ENCODE measurements around the gene USH1C.

The USH1C gene

GRCh38 chr11:17571431-17572358 is 27.5 kb upstream of the USH1C start:
- TF ChIP-seq POU6F1 (CRISPR knock-in tag; IDR thresholded peaks at IDR 0.05; ENCODE audit: borderline replicate concordance, low read depth) (no peak), CSDC2 (CRISPR knock-in tag; IDR thresholded peaks at IDR 0.05) (no peak), TSHZ2 (CRISPR knock-in tag; IDR thresholded peaks at IDR 0.05) (no peak), ESRRG (CRISPR knock-in tag; IDR thresholded peaks at IDR 0.05) (no peak), CSRNP3 (CRISPR knock-in tag; IDR thresholded peaks at IDR 0.05) (no peak), SNAI2 (CRISPR knock-in tag; IDR thresholded peaks at IDR 0.05) (no peak), ISL1 (CRISPR knock-in tag; IDR thresholded peaks at IDR 0.05) (no peak), ARNTL (CRISPR knock-in tag; IDR thresholded peaks at IDR 0.05; ENCODE audit: borderline replicate concordance, low read depth) (no peak), ZFP3 (CRISPR knock-in tag; IDR thresholded peaks at IDR 0.05) (no peak), PPARA (CRISPR knock-in tag; IDR thresholded peaks at IDR 0.05; ENCODE audit: borderline replicate concordance) (no peak), ZNF70 (CRISPR knock-in tag; IDR thresholded peaks at IDR 0.05) (no peak), ZC3H10 (CRISPR knock-in tag; IDR thresholded peaks at IDR 0.05) (no peak), TCF4 (CRISPR knock-in tag; IDR thresholded peaks at IDR 0.05; ENCODE audit: borderline replicate concordance) (no peak), PATZ1 (CRISPR knock-in tag; IDR thresholded peaks at IDR 0.05; ENCODE audit: borderline replicate concordance) (no peak), BACH2 (CRISPR knock-in tag; IDR thresholded peaks at IDR 0.05; ENCODE audit: borderline replicate concordance) (no peak), TOX (CRISPR knock-in tag; IDR thresholded peaks at IDR 0.05; ENCODE audit: borderline replicate concordance) (no peak), GLIS3 (CRISPR knock-in tag; IDR thresholded peaks at IDR 0.05) (no peak)
- no peak for ATAC-seq

- no peak for TF ChIP-seq OSR1 (CRISPR knock-in tag; IDR thresholded peaks at IDR 0.05)
- TF ChIP-seq ISL1 (CRISPR knock-in tag; IDR thresholded peaks at IDR 0.05) = no peak
- no peak for TF ChIP-seq CSRNP3 (CRISPR knock-in tag; IDR thresholded peaks at IDR 0.05)
- no peak for ATAC-seq
These were observed 25.8 kb upstream of the USH1C start for GRCh38 chr11:17570034-17570433.

GRCh38 chr11:17568944-17569343 is 24.7 kb upstream of the USH1C start:
- no peak for TF ChIP-seq POU6F1 (CRISPR knock-in tag; IDR thresholded peaks at IDR 0.05; ENCODE audit: borderline replicate concordance, low read depth)
- no peak for TF ChIP-seq ZC3H10 (CRISPR knock-in tag; IDR thresholded peaks at IDR 0.05)
- ATAC-seq = no peak

All from SK-N-SH treated with all-trans-retinoic acid at 6 μM for 48 hours (cell line).